ENCODE measurements around the gene STXBP6.
"Not testable (repeated sequence)": the region's sequence is repeated elsewhere in the genome, so short reads cannot be mapped to it uniquely, and the experiment has no call there.

The STXBP6 gene

DNA sequence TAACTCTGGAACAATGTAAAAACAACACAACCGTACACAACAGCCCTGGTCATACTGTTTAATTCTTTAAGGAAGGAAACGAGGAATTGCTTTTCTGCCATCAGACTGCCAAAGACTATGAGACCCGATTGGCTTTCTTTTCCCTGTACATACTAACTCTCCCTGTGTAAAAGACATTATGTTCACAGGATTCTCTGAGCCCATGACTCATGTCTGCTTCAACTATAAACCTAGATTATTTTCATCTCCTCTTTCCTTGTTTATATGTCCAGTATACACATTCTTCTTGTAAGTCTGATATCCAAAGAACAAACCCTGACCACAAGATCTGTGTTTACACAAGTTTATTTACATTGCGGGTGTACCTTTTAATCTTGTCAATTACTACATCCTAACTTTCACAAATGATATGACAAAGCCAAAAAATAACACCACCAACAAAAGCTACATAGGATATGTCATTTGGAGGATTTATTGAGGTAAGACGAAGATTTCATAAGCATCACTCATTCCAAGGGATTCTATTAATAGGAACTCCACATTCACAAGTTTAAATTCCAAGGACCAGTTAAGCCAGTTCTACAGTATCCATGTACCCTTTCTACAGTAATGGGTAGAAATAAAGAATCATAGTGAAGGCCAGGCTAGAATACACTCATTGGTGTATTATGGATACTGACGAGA is 67.3 kb downstream of the STXBP6 start:
- no peak for DNase-seq

DNA sequence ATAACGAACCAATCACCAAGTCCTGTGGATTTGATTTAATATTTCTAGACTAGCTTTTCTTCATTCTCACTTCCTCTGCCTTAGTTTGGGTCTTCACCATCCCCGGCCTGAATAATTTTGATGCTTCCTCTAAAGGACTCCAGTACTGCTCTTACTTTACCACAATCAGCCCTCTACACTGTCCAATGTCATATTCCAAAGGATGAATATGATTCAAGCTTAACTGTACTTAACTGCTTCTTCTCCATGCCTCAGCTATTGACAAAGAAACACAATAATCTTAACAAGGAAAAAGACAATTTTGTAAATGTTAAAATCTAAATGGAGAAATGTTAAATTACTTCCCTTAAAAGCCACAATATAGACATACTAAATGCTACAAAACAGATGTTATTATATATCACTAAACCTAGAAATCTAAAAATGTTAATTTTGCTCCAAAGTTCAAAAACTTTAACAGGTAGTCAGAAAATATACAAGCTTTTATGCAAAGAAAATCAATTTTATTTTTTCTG is 70.2 kb downstream of the STXBP6 start:
- DNase-seq: no peak

DNA sequence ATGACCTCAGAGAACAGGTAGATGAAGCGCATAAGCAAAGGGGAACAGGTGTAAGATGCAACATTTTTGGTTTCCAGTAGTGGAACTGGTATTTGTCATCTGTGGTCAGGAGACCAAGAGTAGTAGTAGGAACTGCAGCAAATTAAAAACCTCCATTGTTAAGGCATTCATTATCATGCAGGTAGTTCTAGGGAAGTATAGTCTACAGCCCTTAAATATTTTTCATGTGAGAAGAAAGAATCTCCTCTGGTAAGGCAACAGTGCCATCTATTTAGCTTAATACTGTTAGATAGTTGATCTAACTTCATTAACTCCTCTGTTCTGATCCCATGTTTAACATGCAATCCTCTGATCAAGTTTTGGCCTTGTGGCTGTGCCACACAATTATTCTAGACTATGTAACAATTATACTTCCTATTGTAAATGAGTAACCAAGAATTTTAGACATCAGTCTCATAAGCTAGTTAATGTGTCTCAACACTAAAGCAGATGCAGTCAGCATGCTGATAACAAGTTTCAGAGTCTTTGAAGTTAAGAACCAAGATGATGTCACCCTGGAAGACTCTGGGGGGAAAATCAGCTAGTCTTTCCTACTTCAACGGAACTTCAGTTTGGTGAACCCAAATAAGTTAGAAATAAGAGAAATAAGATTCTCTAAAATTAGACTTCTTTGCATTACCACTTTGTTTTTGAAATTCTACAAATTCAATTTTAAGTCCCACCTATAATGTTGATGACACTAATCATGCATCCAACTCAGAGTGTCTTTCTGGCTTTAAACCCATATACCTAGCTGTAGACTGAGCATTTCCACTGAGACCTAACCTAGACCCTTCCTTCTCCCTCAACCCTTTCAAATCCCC is 70.9 kb downstream of the STXBP6 start:
- DNase-seq: no peak

DNA sequence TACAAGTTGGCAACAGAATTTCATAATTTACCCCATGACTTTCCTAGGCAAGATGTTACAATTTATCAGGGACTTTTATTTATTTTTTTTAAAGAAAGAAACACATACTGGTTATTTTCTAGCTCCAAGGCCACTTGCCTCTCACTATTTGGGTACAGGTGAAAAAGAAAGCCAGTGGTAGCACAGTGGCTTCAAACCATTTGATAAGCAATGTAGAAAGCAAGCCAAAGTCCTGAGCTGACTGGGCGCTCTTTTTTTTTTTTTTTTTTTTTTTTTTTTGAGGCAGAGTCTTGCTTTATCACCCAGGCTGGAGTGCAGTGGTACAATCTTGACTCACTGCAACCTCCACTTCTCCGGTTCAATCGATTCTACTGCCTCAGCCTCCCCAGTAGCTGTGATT is 73.3 kb downstream of the STXBP6 start:
- DNase-seq: no peak

DNA sequence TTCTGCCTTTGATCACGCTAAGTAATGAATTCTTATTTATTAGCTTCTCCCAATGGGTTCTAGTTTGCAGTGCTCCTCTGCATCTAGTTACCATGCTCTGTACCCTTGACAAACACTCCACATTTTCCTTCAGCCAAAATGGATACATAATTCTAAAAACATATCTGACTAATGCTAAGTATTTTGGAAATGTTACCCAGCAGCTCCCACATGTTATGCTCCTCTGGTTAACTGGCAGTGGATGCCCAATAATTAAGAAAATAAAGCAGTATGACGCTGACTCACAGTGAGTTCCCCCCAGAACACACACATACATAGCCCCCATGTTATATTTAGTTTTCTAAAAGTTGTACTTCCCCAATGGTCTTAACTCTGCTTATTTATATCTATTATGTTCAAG is 74.6 kb downstream of the STXBP6 start:
- DNase-seq: no peak

DNA sequence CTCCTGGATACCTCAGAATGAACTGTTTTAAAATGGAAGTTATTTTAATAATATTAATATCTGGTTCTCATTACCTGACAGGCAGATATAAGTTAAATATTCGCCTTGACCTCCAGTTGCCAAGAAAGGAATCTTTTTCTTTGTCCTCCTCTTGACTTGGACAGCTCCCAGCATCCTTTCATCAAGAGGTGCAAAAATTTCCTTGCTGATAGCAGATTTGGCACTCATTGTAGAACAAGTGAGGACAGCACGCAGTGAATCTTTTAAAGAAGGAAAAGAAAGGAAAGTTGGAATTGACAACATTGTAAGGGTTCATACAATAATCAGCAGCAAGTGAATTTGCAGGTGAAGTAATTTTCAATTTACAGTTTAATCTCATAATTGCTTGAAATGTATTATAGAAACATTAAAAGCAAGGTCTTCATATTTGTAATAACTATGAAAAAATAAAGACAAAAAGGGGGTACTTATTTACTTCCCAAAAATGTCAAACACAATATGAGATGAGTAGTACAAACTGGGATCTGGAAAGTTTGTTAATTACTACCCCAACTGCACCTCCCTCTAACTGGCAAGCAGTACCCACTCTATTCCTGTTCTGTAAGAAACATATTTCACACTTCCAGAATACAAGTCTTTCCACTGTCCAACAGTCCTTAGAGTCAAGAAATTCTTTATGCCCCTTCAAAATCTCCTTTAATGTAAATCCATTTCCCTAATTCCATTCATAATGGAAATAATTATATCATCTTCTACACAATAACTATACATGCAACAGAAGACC is 75.2 kb downstream of the STXBP6 start:
- DNase-seq: no peak

DNA sequence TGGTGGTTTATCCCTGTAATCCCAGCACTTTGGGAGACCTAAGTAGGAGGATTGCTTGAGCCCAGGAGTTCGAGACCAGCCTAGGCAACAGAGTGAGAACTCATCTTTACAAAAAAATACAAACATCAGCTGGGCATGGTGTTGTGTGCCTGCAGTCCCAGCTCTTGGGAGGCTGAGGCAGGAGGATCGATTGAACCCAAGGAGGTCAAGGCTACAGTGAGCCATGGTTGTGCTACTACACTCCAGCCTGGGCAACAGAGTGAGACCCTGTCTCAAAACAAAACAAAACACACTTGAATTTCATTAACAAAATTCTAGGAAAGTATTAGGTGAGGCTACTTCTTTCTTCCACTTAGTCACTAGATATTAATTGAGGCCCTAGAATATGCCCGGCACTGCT is 77.1 kb downstream of the STXBP6 start:
- no peak for DNase-seq

DNA sequence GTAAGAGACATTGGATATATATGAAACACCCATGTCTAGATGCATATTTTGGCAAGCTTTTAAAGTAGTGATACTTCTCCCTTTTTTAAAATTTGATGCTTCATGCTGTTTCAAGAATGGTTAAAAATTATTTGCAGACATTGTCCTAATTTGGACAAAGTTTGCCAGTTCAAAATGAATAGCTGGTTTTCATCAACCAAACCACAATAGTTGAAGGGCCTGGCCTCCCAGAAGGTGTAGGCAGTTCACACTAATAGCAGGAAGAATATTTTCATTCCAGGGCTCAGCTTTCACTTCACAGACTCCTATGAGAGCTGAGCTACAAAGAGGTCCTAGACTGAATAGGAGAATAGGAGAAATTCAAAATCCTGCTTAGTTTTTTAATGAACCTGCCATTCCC is 78.7 kb downstream of the STXBP6 start:
- DNase-seq: no peak

DNA sequence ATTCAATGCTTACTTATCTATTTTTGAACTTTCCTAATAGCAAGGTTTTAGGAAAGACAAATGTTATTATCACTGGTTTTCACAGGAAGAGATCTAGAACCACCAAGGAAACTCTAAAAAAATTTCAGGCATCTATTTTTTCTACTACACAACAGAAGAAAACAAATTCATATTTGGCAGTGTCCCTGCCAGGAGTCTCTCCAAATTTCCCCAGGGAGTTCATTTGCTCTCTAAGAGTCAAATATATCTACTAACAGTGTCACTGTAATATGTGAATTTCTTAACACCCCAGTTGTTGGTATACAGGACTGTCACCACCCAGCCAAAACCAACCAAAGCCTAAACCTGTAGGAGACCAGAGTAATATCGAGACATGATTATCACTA is 83.4 kb downstream of the STXBP6 start:
- DNase-seq: no peak

DNA sequence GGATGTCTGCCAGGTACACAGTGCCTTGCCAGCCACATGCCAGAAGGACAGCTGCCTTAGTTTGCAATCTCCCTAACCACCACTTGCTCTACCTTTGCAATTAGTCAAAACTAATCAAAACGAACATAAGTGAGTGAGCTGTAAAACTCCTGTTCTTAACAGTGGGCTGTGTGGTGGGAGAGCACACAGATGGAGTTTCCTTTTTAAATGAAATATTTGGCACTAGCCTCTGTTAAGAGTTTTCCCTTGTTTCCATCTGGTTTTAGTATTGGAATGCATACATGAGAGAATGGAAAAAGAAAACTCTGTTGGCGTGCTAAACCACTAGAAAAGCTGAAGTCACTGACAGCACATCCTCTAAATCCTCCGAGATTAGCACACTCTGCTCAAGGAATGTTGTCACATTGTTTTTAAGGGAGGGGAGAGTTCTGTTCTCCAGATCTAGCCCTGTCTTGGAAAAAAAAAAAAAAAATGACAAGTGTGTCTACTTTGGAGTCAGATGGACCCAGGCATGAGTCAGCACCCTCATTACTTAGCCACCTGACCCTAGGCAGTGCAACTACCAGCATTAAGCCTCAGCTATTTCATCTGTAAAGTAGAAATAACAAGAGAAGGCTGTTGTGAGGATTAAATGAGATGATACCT is 83.9 kb downstream of the STXBP6 start:
- DNase-seq: no peak

DNA sequence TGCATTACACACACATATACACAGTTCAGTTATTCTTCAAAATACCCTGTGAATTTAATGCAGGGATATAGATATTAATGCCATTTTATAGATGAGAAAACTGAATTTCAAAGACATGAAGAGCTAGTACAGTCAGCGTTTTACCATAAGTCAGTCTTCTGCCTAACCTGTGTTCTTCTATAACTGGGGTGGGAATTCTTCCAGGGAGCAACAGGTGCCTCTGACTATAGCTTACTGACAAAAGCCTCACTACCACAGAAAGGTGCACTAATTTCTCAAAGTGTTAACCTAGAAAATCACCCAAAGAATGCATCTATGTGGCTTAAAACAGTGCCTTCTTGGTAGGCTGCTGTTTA is 84.4 kb downstream of the STXBP6 start:
- DNase-seq: no peak

DNA sequence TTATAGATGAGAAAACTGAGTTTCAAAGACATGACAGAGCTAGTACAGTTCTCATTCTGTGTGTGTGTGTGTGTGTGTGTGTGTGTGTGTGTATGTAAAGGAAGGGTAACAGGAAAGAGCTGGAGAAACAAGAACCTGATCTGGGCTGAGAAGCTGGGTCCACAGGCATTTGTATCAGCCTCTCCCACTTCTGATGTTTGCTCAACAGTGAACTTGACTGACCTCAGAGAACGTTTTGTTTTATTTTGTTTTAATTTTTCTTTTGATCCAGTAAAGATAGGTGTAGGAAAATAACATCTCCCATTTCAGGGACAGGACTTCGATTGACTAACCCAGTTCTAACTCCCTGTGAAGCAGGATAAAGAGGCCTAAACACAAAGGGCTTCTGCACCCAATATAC is 85.4 kb downstream of the STXBP6 start:
- DNase-seq: no peak

DNA sequence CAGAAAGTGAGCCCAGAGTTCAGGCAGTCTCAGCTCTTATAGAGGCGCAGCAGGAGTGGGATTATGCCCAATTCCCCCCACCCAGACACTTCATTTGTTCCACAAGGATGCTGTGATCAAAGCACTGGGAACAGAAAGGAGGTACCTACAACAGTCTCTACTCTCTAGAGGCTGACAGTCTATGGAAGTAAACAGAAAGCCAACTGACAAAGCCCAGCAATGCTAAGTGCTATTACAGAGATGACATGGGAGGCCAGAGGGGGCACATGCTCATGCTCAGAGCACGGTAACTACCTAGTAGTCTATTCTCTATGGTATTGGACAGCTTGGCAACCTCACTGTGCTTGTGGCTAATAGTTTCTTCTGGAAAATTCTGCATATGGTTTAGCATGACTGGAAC is 85.9 kb downstream of the STXBP6 start:
- no peak for DNase-seq

DNA sequence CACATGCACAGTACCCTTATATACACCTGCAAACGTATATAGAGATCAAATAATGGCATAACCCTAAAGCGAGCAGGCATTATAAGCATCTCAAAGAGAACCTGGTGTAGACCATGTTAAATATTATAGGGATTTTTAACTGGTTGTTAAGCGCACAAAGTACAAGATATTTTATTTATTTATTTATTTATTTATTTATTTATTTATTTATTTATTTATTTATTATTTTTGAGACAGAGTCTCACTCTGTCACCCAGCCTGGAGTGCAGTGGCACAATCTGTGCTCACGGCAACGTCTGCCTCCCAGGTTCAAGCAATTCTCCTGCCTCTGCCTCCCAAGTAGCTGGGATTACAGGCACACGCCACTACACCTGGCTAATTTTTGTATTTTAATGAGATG is 87.8 kb downstream of the STXBP6 start:
- DNase-seq: not testable (repeated sequence)

DNA sequence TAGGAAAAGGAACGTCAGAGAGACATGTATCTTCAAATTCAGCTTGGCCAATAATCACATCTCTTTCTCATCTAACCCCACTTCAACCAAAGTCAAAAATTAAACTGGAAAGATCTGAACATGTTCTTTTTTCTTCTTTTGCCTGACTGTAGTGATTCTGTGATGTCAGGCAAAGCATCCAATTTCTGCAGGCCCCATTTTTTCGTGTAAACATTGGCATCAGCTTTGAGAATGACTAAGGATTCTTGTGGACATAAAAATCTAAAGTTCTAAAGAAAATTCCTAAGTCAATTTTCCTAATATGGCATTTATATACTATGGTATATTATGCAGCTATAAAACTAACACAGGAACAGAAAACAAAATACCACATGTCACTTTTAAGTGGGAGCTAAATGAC is 89.1 kb downstream of the STXBP6 start:
- no peak for DNase-seq

DNA sequence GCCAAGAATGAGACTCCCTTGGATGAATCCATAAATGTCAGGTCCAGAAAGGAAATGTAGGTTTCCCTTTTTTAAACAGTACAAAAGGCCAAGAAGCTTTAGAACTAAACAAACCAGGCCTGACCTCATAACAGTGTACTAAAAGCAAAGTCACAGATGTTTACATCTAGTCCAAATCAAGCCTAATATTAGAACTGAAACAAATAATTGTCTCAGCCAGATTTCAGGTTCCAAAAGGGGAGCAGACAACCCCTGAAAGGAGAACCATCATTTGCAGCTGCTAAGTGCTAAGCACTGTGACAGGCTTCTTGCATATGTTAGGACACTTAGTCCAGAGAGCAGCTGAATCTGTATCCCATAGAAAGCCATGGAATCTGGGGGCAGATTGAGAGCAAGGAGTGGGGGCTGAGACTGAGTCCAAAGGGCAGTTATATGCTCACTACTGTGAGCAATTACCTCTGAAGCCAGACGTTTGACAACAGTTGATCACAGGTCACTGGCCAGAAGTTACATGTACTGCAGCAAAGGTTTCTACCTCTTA is 90.1 kb downstream of the STXBP6 start:
- DNase-seq: no peak

DNA sequence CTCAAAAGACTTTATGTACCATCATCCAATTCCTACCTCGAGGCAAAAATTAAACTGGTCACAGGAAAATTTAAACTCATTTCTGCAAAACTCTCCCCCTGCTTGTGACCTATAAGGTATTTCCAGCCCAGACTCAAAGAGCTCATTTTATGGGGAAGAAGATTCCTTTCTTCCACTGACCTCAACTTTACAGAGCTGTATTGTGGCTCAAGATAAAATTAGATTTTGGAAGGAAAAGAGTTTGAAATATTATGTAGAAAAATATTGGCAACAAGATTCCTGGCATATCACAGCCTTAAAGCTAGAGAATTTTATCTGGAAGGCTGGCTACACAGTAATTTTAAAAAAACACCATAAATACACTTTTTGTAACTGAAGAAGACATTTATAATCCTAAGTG is 91.7 kb downstream of the STXBP6 start:
- no peak for DNase-seq

DNA sequence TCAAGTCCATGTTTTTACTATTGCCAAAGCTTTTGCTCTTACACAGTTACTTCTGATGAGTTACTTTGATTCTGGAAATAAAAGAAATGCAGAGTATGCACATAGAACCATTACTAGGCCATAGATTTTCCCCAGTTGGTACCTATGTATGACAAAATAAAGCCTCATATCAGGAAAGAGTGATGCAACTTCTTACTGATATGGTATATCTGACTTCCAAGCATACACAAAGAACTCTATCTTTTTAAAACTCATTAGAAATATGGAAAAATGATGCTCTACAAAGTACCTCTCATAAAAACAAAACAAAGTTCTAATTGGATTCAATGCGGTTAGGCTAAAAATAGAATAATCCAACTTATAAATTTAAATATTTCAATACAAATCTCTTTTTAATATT is 92.1 kb downstream of the STXBP6 start:
- no peak for DNase-seq

DNA sequence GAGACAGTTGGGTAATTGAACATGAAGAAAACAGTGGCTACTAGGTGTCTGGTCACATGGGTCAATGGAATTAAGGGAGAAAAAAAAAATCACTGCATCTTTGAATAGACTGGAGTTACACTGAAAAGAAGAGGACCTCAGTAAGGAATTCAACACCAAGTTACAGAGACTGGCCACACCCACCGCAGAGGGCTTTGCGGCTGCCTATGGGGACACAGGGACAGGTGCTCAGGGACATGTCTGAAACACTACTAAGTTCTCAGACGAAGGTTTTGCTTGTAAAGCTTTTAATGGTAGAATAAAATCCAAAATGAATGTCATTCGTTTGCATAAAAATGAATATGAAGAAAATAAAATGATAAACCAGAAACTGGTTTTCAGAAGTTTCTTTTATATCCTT is 93.8 kb downstream of the STXBP6 start:
- DNase-seq: no peak

DNA sequence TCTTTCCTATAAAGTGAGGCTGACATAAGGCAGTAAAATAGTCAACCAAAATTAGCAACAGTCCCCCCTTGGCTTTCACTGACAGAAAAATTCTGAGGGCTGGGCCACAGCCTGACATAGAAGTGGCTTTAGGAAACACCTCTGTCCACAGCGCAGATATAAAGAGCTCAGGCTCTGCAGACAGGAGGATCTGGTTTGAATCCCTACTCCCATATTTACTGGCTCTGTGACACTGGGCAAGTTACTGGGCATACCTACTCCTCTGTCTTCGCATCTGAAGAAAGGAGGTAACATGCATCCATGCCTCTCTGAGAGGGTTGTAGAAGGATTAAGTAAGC is 95.3 kb downstream of the STXBP6 start:
- DNase-seq: no peak

DNA sequence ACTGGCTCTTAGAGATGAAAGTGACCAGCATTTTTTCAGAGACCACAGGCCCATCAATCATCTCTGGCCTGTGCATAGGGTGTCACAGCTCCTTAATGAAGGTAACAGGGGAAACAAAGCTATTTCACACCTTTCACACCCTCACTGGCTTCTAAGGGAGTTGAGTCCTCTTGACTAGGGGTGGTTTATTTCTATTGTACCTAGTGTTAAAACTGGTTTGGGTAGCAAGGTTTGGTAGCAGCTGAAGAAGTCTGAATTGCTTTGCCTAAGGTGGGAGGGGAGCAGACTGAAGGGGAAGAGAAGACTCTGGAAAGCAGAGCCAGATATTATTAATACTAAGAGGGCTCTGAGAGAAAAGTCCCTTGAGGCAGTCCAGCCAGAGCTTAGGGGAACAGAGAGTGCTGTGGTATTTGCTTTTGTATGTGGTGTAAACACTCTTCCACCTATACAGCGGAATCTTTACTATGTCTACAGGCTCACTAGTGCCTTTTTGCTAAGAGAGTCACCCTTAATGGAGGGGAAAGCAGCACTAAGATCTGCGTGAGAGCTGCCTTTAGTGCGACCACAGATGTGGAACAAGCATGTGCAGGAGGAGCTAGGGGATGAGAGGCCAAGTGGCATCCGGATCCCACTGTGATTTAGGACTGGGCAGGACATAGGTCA is 95.8 kb downstream of the STXBP6 start:
- no peak for DNase-seq

DNA sequence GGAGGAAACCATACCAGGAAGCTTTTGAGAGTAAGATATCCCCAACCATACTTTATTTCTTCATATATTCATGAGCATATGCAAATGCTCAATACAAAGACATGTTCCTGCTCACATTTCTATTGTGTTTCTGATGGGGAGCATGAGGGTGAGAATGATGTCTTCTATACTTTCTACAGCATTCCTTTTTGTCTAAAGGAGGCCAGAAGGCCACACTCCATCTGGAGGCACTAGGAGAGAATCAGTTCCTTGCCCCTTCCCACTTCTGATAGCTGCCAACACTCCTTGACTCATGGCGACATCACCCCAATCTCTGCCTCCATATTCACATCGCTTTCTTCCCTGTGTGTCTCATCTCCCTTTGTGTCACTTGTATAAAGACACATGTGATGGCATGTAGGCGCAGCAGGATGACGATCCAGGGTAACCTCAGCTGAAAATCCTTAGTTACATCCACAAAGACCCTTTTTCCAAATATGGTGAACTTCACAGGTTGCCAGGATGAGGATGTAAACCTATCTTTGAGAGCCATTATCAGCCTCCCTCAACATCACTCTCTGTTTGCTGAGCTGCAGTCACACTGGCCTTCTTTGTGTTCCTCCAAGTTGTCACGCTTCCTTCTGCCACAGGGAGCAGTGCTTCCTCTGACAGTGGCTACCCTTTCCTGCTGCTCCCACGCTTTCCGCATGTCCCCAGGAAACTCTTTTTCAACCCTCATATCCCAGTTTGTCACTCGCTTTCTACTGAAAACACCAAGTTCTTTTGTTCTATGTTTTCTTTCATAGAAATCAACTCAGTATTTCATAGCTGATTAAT is 96.9 kb downstream of the STXBP6 start:
- DNase-seq: no peak
